ENCODE data around the gene CRKL.

- TF ChIP-seq CTCF (IDR thresholded peaks at IDR 0.05) = no peak
- no peak for TF ChIP-seq POLR2A (IDR thresholded peaks at IDR 0.05)
Measured at GRCh38 chr22:20992056-20992442, 74.8 kb downstream of the CRKL start.
